Heart right ventricle (tissue), 16 donors: ENCODE data around the gene BCAS4. TPM values are rescaled to one million over a fixed set of nuclear protein-coding genes. Genes with fewer than 3 reads are reported as not detected.

Source experiments
- ATAC-seq, 8 donors: fragments of 200-7000 bp; cut with Tn5 transposase; one replicate each; pipeline ENCODE4 v1.9.1; 2020; ENCODE audit warnings: mild to moderate bottlenecking in 8 of 8, moderate library complexity in 8 of 8, moderate number of reproducible peaks in 1 of 8
- DNase-seq, 2 donors: peaks; one replicate each; pipeline ENCODE4 v3.0.0-alpha.2; 2020
- H3K27ac ChIP-seq, 10 donors: fragments of 200-600 bp; sonication (generic) in 2 of 10; one replicate each; pipeline versions ENCODE4 v1.5.0 to v1.8.0; 2020 to 2022; ENCODE audit warnings: mild to moderate bottlenecking in 3 of 10
- H3K27me3 ChIP-seq, 7 donors: fragments of 200-600 bp; one replicate each; pipeline ENCODE4 v1.8.0; 2021 to 2022; ENCODE audit warnings: mild to moderate bottlenecking in 2 of 7
- H3K36me3 ChIP-seq, 9 donors: fragments of 200-600 bp; sonication (generic) in 1 of 9; one replicate each; pipeline versions ENCODE4 v1.5.0 to v1.8.0; 2020 to 2022; ENCODE audit warnings: mild to moderate bottlenecking in 2 of 9
- H3K4me1 ChIP-seq, 9 donors: fragments of 200-600 bp; sonication (generic) in 1 of 9; one replicate each; pipeline versions ENCODE4 v1.5.0 to v1.8.0; 2020 to 2022; ENCODE audit warnings: mild to moderate bottlenecking in 4 of 9
- H3K4me3 ChIP-seq, 10 donors: fragments of 200-600 bp; sonication (generic) in 2 of 10; one replicate each; pipeline versions ENCODE4 v1.5.0 to v1.8.0; 2020 to 2022; ENCODE audit warnings: mild to moderate bottlenecking in 7 of 10, moderate library complexity in 2 of 10
- H3K9me3 ChIP-seq, 11 donors: fragments of 200-600 bp in 10 of 11; sonication (generic) in 2 of 11; one replicate each; pipeline versions ENCODE4 v1.5.0 to v1.8.0; 2013 to 2022; ENCODE audit warnings: mild to moderate bottlenecking in 2 of 11, control low read depth in 1 of 11, moderate library complexity in 1 of 11
- WGBS, 2 donors: extraction: QIAGEN DNeasy Blood & Tissue Kit; methylation state at CpG; one replicate each; pipeline ENCODE4 v1.1.7; 2013; ENCODE audit warnings: inconsistent platforms in 1 of 2; 5-methylcytosine and 5-hydroxymethylcytosine counted together
- intact Hi-C, 10 donors: fragments of 100-400 bp; cut with DNase I; formaldehyde crosslinking; loops; one replicate each; pipeline versions ENCODE4 v1.11.1 to v1.14.2; 2022
- polyA plus RNA-seq, 2 donors: library from polyadenylated mRNA; stranded (reverse); fragments of 200-250 nt; gene quantifications; one replicate each; pipeline ENCODE4 v1.2.3, GENCODE V29; 2013
- total RNA-seq, 10 donors: library from RNA; stranded (reverse); fragmentation: NEBNext Ultra II Directional in 3 of 10; extraction: Animal tissue kit (Norgen Biotek cat#: 25700) in 3 of 10; gene quantifications; one replicate each; pipeline versions ENCODE4 v1.2.1 to v1.2.4, GENCODE V29; 2021 to 2023
- TF ChIP-seq, protein P1 (sequence below), 9 donors: fragments of 200-600 bp; sonication (generic) in 2 of 9; IDR thresholded peaks; one replicate each; pipeline versions ENCODE4 v1.5.0 to v1.8.0; 2021 to 2022; ENCODE audit warnings: antibody characterized with exemption in 9 of 9, mild to moderate bottlenecking in 5 of 9, moderate library complexity in 1 of 9
- donor health status: Arrhythmogenic right ventricular cardiomyopathy.
- donor health status: ischemic (EF 13 %, LVEDD 7.1; RV severe dilation, severe dysfunction).
- donor health status: healthy with polysubstance abuse.
- donor health status: DM: no; HTN: yes; CAD: no.
- donor health status: DM: no; HTN: no; CAD: no.
- donor health status: ischemic (EF 25% LVEDD 6.9; RV normal size, moderate dysfunction).
- donor health status: ischemic (EF 25% LVEDD 5.7; RV mildly dilated, moderate dysfunction).
- donor health status: healthy.
- donor health status: DM: yes; HTN: yes; CAD: no.
- donor health status: Ischemic cardiomyopathy.
- donor health status: ischemic (EF 35%, LVEDD 5.7; RV mildly dilated, moderate dysfunction).
- donor health status: nonischemic (EF 11% LVEDD 7.7; RV severe dilation, severe dysfunction).
- donor health status: DM: yes; HTN: yes; CAD: no.
- donor health status: PGD.
- donor health status: ischemic (EF 29% LVEDD 5.4; RV normal size, mild dysfunction).
- donor health status: nonischemic (EF 23%, LVEDD 6.1; RV moderate dilation, normal function).

BCAS4 gene
- total and polyA plus RNA-seq, 12 donors, result 0.54 to 3.6 (median 2.2) TPM

DNA sequence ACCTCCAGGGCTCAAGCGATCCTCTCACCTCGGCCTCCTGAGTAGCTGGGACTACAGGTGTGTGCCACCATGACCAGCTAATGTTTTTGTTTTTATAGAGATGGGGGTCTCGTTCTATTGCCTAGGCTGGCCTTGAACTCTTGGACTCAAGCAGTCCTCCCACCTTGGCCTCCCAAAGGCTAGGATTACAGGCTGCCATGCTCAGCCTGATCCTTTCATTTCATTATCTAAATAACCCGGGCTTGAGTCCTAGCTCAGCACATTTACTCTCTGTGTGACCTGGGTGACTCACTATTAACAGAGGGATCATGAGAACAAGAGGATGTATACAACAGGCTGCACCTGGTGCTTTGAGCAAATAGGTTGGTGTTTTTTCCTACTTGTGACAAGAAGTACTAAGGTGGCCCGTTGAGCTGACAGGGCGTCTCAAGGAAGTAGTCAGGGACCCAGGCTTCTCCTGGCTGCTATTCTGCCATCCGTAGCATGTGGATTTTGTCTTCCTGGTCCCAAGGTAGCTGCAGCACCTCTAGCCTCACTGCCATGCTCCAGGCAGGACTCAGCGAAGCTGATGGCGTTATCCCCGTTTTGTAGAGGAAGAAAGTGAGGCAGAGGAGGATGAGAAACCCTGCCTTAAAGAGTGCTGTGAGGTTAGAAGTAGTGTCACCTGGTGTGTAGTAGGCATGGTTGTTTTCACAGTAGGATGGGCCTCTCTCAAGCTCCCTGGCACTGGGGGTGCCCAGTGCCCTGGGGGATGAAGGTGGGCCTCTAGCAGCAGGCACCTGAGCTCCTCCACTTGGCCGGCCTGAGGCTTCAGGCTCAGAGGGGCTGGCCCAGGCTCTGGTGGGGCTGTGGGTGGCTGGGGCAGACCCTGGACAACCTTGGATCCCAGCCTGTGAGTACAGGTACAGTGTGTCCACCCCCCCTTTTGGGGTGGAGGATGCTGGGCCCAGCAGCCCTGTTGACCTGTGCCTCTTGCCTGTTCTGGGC, 73.9 kb downstream of the BCAS4 start:
- no peak overlapping the region for H3K27ac ChIP-seq
- DNase-seq (no peak), ATAC-seq (no peak)
- no peaks in the 10 kb centered on the region for H3K36me3 ChIP-seq
- H3K4me1 ChIP-seq, result no peaks in the 10 kb centered on the region
- WGBS, 2 donors, result 90 to 93% methylated on average over 11 of the region's 11 CpGs
- intact Hi-C loops, result no loop called here
- TF ChIP-seq, protein P1, sequence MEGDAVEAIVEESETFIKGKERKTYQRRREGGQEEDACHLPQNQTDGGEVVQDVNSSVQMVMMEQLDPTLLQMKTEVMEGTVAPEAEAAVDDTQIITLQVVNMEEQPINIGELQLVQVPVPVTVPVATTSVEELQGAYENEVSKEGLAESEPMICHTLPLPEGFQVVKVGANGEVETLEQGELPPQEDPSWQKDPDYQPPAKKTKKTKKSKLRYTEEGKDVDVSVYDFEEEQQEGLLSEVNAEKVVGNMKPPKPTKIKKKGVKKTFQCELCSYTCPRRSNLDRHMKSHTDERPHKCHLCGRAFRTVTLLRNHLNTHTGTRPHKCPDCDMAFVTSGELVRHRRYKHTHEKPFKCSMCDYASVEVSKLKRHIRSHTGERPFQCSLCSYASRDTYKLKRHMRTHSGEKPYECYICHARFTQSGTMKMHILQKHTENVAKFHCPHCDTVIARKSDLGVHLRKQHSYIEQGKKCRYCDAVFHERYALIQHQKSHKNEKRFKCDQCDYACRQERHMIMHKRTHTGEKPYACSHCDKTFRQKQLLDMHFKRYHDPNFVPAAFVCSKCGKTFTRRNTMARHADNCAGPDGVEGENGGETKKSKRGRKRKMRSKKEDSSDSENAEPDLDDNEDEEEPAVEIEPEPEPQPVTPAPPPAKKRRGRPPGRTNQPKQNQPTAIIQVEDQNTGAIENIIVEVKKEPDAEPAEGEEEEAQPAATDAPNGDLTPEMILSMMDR (IDR thresholded peaks at IDR 0.05), result no peak
- H3K4me3 ChIP-seq, result no peak overlapping the region
- H3K9me3 ChIP-seq, result no peaks in the 10 kb centered on the region
- H3K27me3 ChIP-seq, result no peaks in the 10 kb centered on the region

DNA sequence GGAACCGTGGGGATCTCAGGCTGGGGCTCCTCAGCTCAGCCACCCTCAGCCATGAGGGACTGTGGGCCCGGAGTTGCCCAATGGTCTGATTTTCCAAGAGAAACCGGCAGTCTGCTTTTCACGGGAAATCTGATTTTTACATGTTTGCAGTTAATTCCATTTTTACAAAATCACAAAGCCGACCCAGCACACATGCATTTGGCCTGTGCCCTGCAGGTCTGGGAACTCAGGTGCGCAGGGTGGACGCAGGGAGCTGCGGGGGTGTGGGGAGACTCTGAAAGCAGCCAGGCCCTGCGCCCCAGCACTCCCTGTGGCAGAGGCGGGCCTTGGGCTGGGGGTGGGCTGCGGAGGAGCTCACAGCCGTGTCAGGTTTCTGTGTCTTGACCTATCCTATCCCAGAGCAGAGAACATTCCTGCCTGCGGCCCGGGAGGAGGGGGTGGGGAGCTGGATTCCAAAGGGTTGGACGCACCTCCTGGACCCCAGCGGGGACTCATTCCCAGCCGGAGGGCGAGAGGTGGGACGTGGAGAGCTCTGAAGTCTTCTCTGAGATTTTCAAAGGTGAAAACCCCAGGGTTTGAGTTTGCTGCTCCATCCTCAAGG, 75.8 kb downstream of the BCAS4 start:
- Histone ChIP-seq H3K27me3 (no peaks in the 10 kb centered on the region), H3K4me1 (no peaks in the 10 kb centered on the region), H3K36me3 (no peaks in the 10 kb centered on the region), H3K27ac (no peak overlapping the region), H3K9me3 (no peaks in the 10 kb centered on the region), H3K4me3 (no peak overlapping the region)
- intact Hi-C loops, result no loop called here
- ATAC-seq (no peak), DNase-seq (no peak)
- WGBS, 2 donors, result 36 to 53% methylated on average over 19 of the region's 19 CpGs
- TF ChIP-seq, protein P1 (IDR thresholded peaks at IDR 0.05), result no peak

DNA sequence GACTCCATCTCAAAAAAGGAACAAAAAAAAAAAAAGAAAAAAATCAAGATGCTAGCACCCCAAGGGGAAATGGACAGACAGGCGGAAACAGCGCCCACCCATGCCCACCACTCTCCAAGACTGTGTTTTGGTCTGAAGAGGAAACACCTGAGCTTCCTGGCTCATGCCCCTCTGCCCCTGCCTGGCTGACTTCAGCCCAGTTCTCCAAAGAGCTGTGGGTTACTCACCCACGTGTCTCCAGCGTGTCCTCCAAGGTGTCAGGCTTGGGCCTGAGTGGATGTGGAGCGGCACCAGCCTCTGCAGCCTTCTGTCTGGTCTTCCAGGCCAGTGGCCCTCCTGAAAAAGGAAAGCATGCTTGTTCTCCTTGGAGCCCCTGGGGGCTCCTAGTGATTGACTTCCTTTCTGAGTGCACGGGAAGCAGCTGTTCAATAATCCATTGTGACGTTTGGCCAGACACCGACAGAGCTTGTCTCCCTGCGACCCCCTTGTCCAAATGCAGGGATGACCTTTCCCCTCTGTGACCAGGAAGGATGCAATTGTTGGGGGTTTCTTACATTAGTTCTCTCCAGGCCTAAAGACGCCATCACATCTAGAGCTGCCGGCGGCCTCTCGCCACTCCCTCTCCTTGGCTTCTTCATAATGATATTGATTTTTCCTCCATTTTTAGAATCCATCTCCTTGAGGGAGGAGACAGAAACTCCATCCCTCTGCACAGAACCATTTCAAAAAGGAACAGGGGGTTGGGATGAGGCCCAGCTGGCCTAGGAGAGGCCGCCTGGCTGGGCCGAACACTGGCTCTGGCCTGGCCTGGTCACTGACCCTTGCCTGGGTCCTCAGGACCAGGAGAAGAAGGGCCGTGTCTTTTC, 77.9 kb downstream of the BCAS4 start:
- Histone ChIP-seq H3K4me1 (no peaks in the 10 kb centered on the region), H3K9me3 (no peaks in the 10 kb centered on the region), H3K4me3 (no peak overlapping the region), H3K27me3 (no peaks in the 10 kb centered on the region), H3K36me3 (no peaks in the 10 kb centered on the region), H3K27ac (no peak overlapping the region)
- intact Hi-C loops, result no loop called here
- TF ChIP-seq, protein P1 (IDR thresholded peaks at IDR 0.05), result no peak
- WGBS, 2 donors, result 78 to 83% methylated on average over 16 of the region's 16 CpGs
- DNase-seq (no peak), ATAC-seq (no peak)

DNA sequence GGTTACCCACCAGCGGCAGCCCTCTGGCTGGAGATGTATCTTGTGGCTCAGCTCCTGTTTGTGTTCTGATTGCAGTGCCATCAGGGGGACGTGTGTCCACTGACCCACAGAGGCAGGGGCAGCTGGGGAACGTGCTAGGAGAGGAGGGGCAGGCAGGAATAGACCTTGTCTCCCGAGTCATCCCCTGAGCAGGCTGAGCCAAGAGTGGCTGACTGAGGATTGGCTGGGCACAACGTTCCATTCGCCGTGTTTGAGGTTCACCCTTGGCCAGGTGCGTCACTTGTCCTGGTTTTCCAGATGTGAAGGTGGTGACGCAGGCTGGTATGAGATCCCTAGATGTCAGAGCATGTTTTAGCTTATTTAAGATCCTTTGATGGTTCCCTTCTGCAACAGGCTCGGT, 78.7 kb downstream of the BCAS4 start:
- DNase-seq, result no peak
- Histone ChIP-seq H3K9me3 (no peaks in the 10 kb centered on the region), H3K27ac (no peak overlapping the region), H3K4me3 (no peak overlapping the region), H3K4me1 (no peaks in the 10 kb centered on the region), H3K27me3 (no peaks in the 10 kb centered on the region), H3K36me3 (no peaks in the 10 kb centered on the region)
- WGBS, 2 donors, result 89 to 91% methylated on average over 10 of the region's 10 CpGs
- no peak for ATAC-seq
- intact Hi-C loops, result no loop called here
- TF ChIP-seq, protein P1 (IDR thresholded peaks at IDR 0.05), result no peak
